Measurements from ENCODE around the gene CDH4. TPM values are rescaled to one million over a fixed set of nuclear protein-coding genes. Genes with fewer than 3 reads are reported as not detected.

CDH4 gene
- total RNA-seq, 1 experiment from 2014 or later: 0.13 TPM

- H3K27ac ChIP-seq: no peak overlapping the region
- H3K9me3 ChIP-seq (replicated peaks): no peaks in the 10 kb centered on the region
- H3K27me3 ChIP-seq (replicated peaks): peaks cover 12% of the 10 kb centered on the region
- no peak overlapping the region for H3K4me3 ChIP-seq
- no peaks in the 10 kb centered on the region; the same call in 1 of the 2 replicates for H3K4me1 ChIP-seq (replicated peaks)
- H3K36me3 ChIP-seq: no peaks in the 10 kb centered on the region
- no peak for DNase-seq (ENCODE audit: low read depth in 1 of 2, low spot score in 2 of 2)
Measured at GRCh38 chr20:61565791-61566190, 313.7 kb downstream of the CDH4 start.

- Histone ChIP-seq H3K36me3 (no peaks in the 10 kb centered on the region), H3K4me3 (no peak overlapping the region), H3K27me3 (replicated peaks) (peaks cover 12% of the 10 kb centered on the region), H3K4me1 (replicated peaks) (no peaks in the 10 kb centered on the region), H3K27ac (no peak overlapping the region), H3K9me3 (replicated peaks) (no peaks in the 10 kb centered on the region)
- DNase-seq (ENCODE audit: low read depth in 1 of 2, low spot score in 2 of 2): no peak
Measured at GRCh38 chr20:61566691-61567090, 314.6 kb downstream of the CDH4 start.

GRCh38 chr20:61567204-61567603 is 315.1 kb downstream of the CDH4 start:
- H3K27ac ChIP-seq: no peak overlapping the region
- DNase-seq (ENCODE audit: low read depth in 1 of 2, low spot score in 2 of 2): no peak
- no peaks in the 10 kb centered on the region for H3K4me1 ChIP-seq (replicated peaks)
- H3K9me3 ChIP-seq (replicated peaks): no peaks in the 10 kb centered on the region
- H3K27me3 ChIP-seq (replicated peaks): peaks cover 12% of the 10 kb centered on the region
- no peak overlapping the region for H3K4me3 ChIP-seq
- H3K36me3 ChIP-seq: no peaks in the 10 kb centered on the region

- H3K4me3 ChIP-seq: no peak overlapping the region
- no peak for DNase-seq (ENCODE audit: low read depth in 1 of 2, low spot score in 2 of 2)
- H3K36me3 ChIP-seq: no peaks in the 10 kb centered on the region
- H3K27me3 ChIP-seq (replicated peaks): peaks cover 12% of the 10 kb centered on the region
- no peak overlapping the region for H3K27ac ChIP-seq
- no peaks in the 10 kb centered on the region for H3K9me3 ChIP-seq (replicated peaks)
- no peaks in the 10 kb centered on the region for H3K4me1 ChIP-seq (replicated peaks)
Measured at GRCh38 chr20:61569825-61570224, 317.8 kb downstream of the CDH4 start.

- no peak for DNase-seq (ENCODE audit: low read depth in 1 of 2, low spot score in 2 of 2)
- Histone ChIP-seq H3K36me3 (no peaks in the 10 kb centered on the region), H3K4me3 (no peak overlapping the region), H3K27me3 (replicated peaks) (peaks cover 12% of the 10 kb centered on the region), H3K9me3 (replicated peaks) (no peaks in the 10 kb centered on the region), H3K27ac (no peak overlapping the region), H3K4me1 (replicated peaks) (peaks cover 4% of the 10 kb centered on the region; the same call in 1 of the 2 replicates)
Measured at GRCh38 chr20:61570646-61571195, 318.7 kb downstream of the CDH4 start.

DNA sequence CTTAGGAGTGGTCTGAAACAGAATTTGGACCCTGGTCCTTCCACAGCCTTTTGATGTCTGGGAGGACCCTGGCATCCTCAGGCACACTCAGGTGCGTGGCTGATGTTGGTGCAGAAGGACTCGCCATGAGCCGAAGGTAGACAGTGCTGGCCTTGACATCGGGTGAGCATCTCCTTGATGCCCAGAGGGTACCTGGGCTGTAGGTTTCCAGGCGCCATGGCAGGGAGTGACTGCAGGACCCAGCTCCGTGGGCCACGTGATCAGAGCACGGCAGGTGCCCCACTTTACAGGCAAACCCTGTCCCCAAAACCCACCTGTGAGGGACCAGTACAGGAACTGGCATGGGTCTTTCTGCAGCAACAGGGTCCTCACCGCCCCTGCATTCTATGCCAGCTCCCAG is 319.2 kb downstream of the CDH4 start:
- H3K27ac ChIP-seq: no peak overlapping the region
- no peaks in the 10 kb centered on the region for H3K36me3 ChIP-seq
- peaks cover 12% of the 10 kb centered on the region for H3K27me3 ChIP-seq (replicated peaks)
- peaks cover 4% of the 10 kb centered on the region; the same call in 1 of the 2 replicates for H3K4me1 ChIP-seq (replicated peaks)
- H3K9me3 ChIP-seq (replicated peaks): no peaks in the 10 kb centered on the region
- H3K4me3 ChIP-seq: no peak overlapping the region
- no peak for DNase-seq (ENCODE audit: low read depth in 1 of 2, low spot score in 2 of 2)

DNA sequence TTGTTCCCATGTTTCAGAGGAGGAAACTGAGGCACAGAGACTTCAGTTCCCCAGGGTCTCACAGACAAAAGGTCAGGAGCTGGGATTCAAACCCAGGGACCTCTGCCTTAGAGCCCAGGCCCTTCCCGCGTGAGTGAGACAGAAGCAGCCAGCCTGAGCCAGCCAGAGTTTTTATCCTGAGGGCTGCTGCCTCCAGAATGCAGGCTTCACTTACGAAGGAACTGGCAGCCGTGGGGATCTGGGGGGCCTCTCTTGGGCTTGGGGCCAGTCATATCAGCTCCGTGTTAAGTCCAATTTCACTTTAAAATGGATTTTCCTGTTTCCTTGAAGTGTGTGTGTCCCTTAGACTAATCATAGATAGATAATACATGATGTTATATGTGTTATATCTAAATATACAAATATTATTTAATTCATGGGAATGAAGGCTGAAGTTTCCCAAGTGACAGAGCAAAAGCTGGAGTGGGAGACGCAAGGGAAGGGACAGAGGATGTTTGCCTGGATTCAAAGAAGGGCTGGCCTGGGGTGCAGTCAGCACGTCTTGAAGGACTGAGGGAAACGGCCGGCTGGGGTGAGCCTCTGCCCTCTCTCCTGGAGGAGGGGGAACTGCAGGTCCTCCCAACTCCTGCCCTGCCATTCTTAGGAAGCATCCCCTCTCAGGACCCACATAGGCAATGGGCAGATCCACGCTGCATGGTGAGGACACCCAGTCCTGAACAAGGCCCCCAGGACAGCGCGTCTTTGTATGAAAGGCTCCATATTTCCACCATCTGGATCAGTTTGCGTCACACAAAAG is 320.1 kb downstream of the CDH4 start:
- Histone ChIP-seq H3K4me3 (no peak overlapping the region), H3K36me3 (no peaks in the 10 kb centered on the region), H3K4me1 (replicated peaks) (peaks cover 4% of the 10 kb centered on the region; the same call in 1 of the 2 replicates), H3K9me3 (replicated peaks) (no peaks in the 10 kb centered on the region), H3K27ac (no peak overlapping the region), H3K27me3 (replicated peaks) (peaks cover 6% of the 10 kb centered on the region)
- no peak for DNase-seq (ENCODE audit: low read depth in 1 of 2, low spot score in 2 of 2)

GRCh38 chr20:61572789-61573188 is 320.7 kb downstream of the CDH4 start:
- no peaks in the 10 kb centered on the region for H3K9me3 ChIP-seq (replicated peaks)
- no peaks in the 10 kb centered on the region for H3K36me3 ChIP-seq
- no peak overlapping the region for H3K4me3 ChIP-seq
- H3K4me1 ChIP-seq (replicated peaks): peaks cover 4% of the 10 kb centered on the region; the same call in 1 of the 2 replicates
- H3K27ac ChIP-seq: no peak overlapping the region
- peaks cover 4% of the 10 kb centered on the region; the same call in 1 of the 2 replicates for H3K27me3 ChIP-seq (replicated peaks)
- no peak for DNase-seq (ENCODE audit: low read depth in 1 of 2, low spot score in 2 of 2)

- H3K27me3 ChIP-seq (replicated peaks): peaks cover 4% of the 10 kb centered on the region; the same call in 1 of the 2 replicates
- H3K36me3 ChIP-seq: no peaks in the 10 kb centered on the region
- no peak for DNase-seq (ENCODE audit: low read depth in 1 of 2, low spot score in 2 of 2)
- H3K27ac ChIP-seq: no peak overlapping the region
- peaks cover 4% of the 10 kb centered on the region; the same call in 1 of the 2 replicates for H3K4me1 ChIP-seq (replicated peaks)
- no peaks in the 10 kb centered on the region for H3K9me3 ChIP-seq (replicated peaks)
- H3K4me3 ChIP-seq: no peak overlapping the region
Measured at GRCh38 chr20:61573415-61574305, 321.6 kb downstream of the CDH4 start.

- H3K27me3 ChIP-seq (replicated peaks): peaks cover 3% of the 10 kb centered on the region; the same call in 1 of the 2 replicates
- no peak overlapping the region for H3K4me3 ChIP-seq
- peaks cover 4% of the 10 kb centered on the region; the same call in 1 of the 2 replicates for H3K4me1 ChIP-seq (replicated peaks)
- DNase-seq (ENCODE audit: low read depth in 1 of 2, low spot score in 2 of 2): no peak
- H3K36me3 ChIP-seq: no peaks in the 10 kb centered on the region
- H3K27ac ChIP-seq: no peak overlapping the region
- H3K9me3 ChIP-seq (replicated peaks): no peaks in the 10 kb centered on the region
Measured at GRCh38 chr20:61575151-61575937, 323.3 kb downstream of the CDH4 start.

DNA sequence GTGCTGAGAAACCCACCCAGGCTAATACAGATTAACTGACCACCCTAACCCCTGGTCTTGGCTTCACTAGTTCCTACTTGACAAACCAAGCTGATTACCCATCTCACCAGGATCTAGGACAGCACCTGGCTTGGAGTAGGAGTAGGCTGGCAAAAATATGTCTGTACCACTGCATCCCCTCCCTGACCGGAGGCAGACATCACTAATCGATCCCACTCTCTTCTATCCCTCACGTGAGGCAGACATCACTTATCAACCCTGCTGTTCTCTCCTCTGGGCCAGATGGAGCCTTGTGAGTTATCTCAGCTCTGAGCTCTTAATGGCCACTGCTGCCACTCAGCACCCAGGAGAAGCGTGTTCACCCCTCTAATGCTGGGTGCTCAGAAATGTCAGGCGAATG is 324.3 kb downstream of the CDH4 start:
- H3K4me3 ChIP-seq: no peak overlapping the region
- peaks cover 2% of the 10 kb centered on the region; the same call in 1 of the 2 replicates for H3K27me3 ChIP-seq (replicated peaks)
- DNase-seq (ENCODE audit: low read depth in 1 of 2, low spot score in 2 of 2): no peak
- no peak overlapping the region for H3K27ac ChIP-seq
- H3K9me3 ChIP-seq (replicated peaks): no peaks in the 10 kb centered on the region
- peaks cover 4% of the 10 kb centered on the region; the same call in 1 of the 2 replicates for H3K4me1 ChIP-seq (replicated peaks)
- no peaks in the 10 kb centered on the region for H3K36me3 ChIP-seq

DNA sequence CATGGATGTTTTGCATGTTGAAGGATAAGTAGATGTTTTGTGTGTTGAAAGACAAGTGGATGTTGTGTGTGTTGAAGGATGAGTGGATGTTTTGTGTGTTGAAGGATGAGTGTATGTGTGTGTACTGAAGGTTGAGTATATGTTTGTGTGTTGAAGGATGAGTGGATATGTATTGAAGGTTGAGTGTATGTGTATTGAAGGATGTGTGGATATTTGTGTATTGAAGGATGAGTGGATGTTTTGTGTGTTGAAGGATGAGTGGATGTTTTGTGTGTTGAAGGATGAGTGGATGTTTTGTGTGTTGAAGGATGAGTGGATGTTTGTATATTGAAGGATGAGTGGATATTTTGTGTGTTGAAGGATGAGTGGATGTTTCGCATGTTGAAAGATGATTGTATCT is 325.0 kb downstream of the CDH4 start:
- Histone ChIP-seq H3K4me3 (no peak overlapping the region), H3K27me3 (replicated peaks) (peaks cover 2% of the 10 kb centered on the region; the same call in 1 of the 2 replicates)

GRCh38 chr20:61579908-61580307 is 327.8 kb downstream of the CDH4 start:
- H3K4me1 ChIP-seq (replicated peaks): peaks cover 4% of the 10 kb centered on the region; the same call in 1 of the 2 replicates
- H3K27ac ChIP-seq: no peak overlapping the region
- no peak for DNase-seq (ENCODE audit: low read depth in 1 of 2, low spot score in 2 of 2)
- no peaks in the 10 kb centered on the region for H3K36me3 ChIP-seq
- peaks cover 2% of the 10 kb centered on the region for H3K27me3 ChIP-seq (replicated peaks)
- H3K9me3 ChIP-seq (replicated peaks): no peaks in the 10 kb centered on the region
- H3K4me3 ChIP-seq: no peak overlapping the region

More for the DNA sequence above, 325.0 kb downstream of the CDH4 start:
- Histone ChIP-seq H3K27ac (no peak overlapping the region), H3K4me1 (replicated peaks) (peaks cover 4% of the 10 kb centered on the region; the same call in 1 of the 2 replicates), H3K36me3 (no peaks in the 10 kb centered on the region), H3K9me3 (replicated peaks) (no peaks in the 10 kb centered on the region)
- no peak for DNase-seq (ENCODE audit: low read depth in 1 of 2, low spot score in 2 of 2)
